DOHH2 (cell line): Measurements from ENCODE around the gene GTF3C6.

Experiments
- CTCF ChIP-seq: fragments of 200-600 bp; sonication (generic); IDR thresholded peaks from one replicate; pipeline ENCODE4 v1.5.1; 2014; ENCODE audit warnings: antibody characterized with exemption, mild to moderate bottlenecking, low read depth, low read length; ENCODE audit not compliant: poor library complexity, severe bottlenecking
- EZH2phosphoT487 ChIP-seq: fragments of 200-600 bp; sonication (generic); IDR thresholded peaks from 2 replicates; pipeline ENCODE4 v1.6.1; 2017; ENCODE audit warnings: borderline replicate concordance, mild to moderate bottlenecking, antibody characterized with exemption, low read length, moderate library complexity, mixed read lengths

GRCh38 chr6:110960014-110960390 lies 1.5 kb downstream of the GTF3C6 start:
- TF ChIP-seq CTCF (no peak), EZH2phosphoT487 (no peak)
